ENCODE data around the gene PRR16. TPM values are rescaled to one million over a fixed set of nuclear protein-coding genes. Genes with fewer than 3 reads are reported as not detected.

Gene PRR16
- total RNA-seq, 2 experiments from 2014 or later = not detected

- H3K27me3 Mint-ChIP-seq (ENCODE audit: low read depth) = no peaks in the 10 kb centered on the region
- no peaks in the 10 kb centered on the region for H3K4me1 Mint-ChIP-seq (ENCODE audit: low read depth)
- CTCF ChIA-PET = no interaction called here
- H3K4me3 Mint-ChIP-seq = no peak overlapping the region
- peaks cover 6% of the 10 kb centered on the region for H3K9me3 Mint-ChIP-seq
- intact Hi-C loops (cut with micrococcal nuclease) = no loop called here
- DNase-seq = no peak
- no peak overlapping the region for H3K27ac Mint-ChIP-seq
- H3K36me3 Mint-ChIP-seq (ENCODE audit: low read depth) = no peaks in the 10 kb centered on the region
Observed at GRCh38 chr5:120610145-120610544, 146.0 kb downstream of the PRR16 start.

- DNase-seq = no peak
- Mint-ChIP-seq H3K4me3 (no peak overlapping the region), H3K27ac (no peak overlapping the region), H3K27me3 (ENCODE audit: low read depth) (no peaks in the 10 kb centered on the region), H3K4me1 (ENCODE audit: low read depth) (no peaks in the 10 kb centered on the region), H3K9me3 (peaks cover 4% of the 10 kb centered on the region), H3K36me3 (ENCODE audit: low read depth) (no peaks in the 10 kb centered on the region)
- CTCF ChIA-PET = no interaction called here
- intact Hi-C loops (cut with micrococcal nuclease) = no loop called here
Observed at GRCh38 chr5:120613729-120614128, 149.6 kb downstream of the PRR16 start.

GRCh38 chr5:120614531-120615180 is 150.6 kb downstream of the PRR16 start:
- no peaks in the 10 kb centered on the region for H3K36me3 Mint-ChIP-seq (ENCODE audit: low read depth)
- H3K9me3 Mint-ChIP-seq = peaks cover 4% of the 10 kb centered on the region
- CTCF ChIA-PET = no interaction called here
- no peaks in the 10 kb centered on the region for H3K4me1 Mint-ChIP-seq (ENCODE audit: low read depth)
- no peaks in the 10 kb centered on the region for H3K27me3 Mint-ChIP-seq (ENCODE audit: low read depth)
- intact Hi-C loops (cut with micrococcal nuclease) = no loop called here
- H3K4me3 Mint-ChIP-seq = no peak overlapping the region
- no peak for DNase-seq
- no peak overlapping the region for H3K27ac Mint-ChIP-seq

- CTCF ChIA-PET = no interaction called here
- no peaks in the 10 kb centered on the region for H3K27me3 Mint-ChIP-seq (ENCODE audit: low read depth)
- H3K27ac Mint-ChIP-seq = no peak overlapping the region
- DNase-seq = no peak
- intact Hi-C loops (cut with micrococcal nuclease) = no loop called here
- H3K36me3 Mint-ChIP-seq (ENCODE audit: low read depth) = no peaks in the 10 kb centered on the region
- no peak overlapping the region for H3K4me3 Mint-ChIP-seq
- no peaks in the 10 kb centered on the region for H3K4me1 Mint-ChIP-seq (ENCODE audit: low read depth)
- no peaks in the 10 kb centered on the region for H3K9me3 Mint-ChIP-seq
Observed at GRCh38 chr5:120615967-120616645, 152.0 kb downstream of the PRR16 start.

- Mint-ChIP-seq H3K36me3 (ENCODE audit: low read depth) (no peaks in the 10 kb centered on the region), H3K4me1 (ENCODE audit: low read depth) (no peaks in the 10 kb centered on the region), H3K27me3 (ENCODE audit: low read depth) (no peaks in the 10 kb centered on the region), H3K27ac (no peak overlapping the region), H3K4me3 (no peak overlapping the region), H3K9me3 (peaks cover 1% of the 10 kb centered on the region)
- no peak for DNase-seq
- intact Hi-C loops (cut with micrococcal nuclease) = no loop called here
- CTCF ChIA-PET = no interaction called here
Observed at GRCh38 chr5:120621339-120621738, 157.2 kb downstream of the PRR16 start.

GRCh38 chr5:120624021-120624563 is 160.0 kb downstream of the PRR16 start:
- Mint-ChIP-seq H3K27me3 (ENCODE audit: low read depth) (no peaks in the 10 kb centered on the region), H3K4me3 (no peak overlapping the region), H3K4me1 (ENCODE audit: low read depth) (no peaks in the 10 kb centered on the region), H3K36me3 (ENCODE audit: low read depth) (no peaks in the 10 kb centered on the region), H3K9me3 (peaks cover 1% of the 10 kb centered on the region), H3K27ac (no peak overlapping the region)
- CTCF ChIA-PET = no interaction called here
- intact Hi-C loops (cut with micrococcal nuclease) = no loop called here
- DNase-seq = no peak

- Mint-ChIP-seq H3K4me3 (no peak overlapping the region), H3K27me3 (ENCODE audit: low read depth) (no peaks in the 10 kb centered on the region), H3K9me3 (no peaks in the 10 kb centered on the region), H3K27ac (no peak overlapping the region), H3K36me3 (ENCODE audit: low read depth) (no peaks in the 10 kb centered on the region), H3K4me1 (ENCODE audit: low read depth) (no peaks in the 10 kb centered on the region)
- no peak for DNase-seq
- intact Hi-C loops (cut with micrococcal nuclease) = no loop called here
- CTCF ChIA-PET = no interaction called here
Observed at GRCh38 chr5:120628156-120628555, 164.1 kb downstream of the PRR16 start.

- CTCF ChIA-PET = no interaction called here
- Mint-ChIP-seq H3K9me3 (peaks cover 2% of the 10 kb centered on the region), H3K4me3 (no peak overlapping the region), H3K27me3 (ENCODE audit: low read depth) (no peaks in the 10 kb centered on the region), H3K36me3 (ENCODE audit: low read depth) (no peaks in the 10 kb centered on the region), H3K27ac (no peak overlapping the region), H3K4me1 (ENCODE audit: low read depth) (no peaks in the 10 kb centered on the region)
- no peak for DNase-seq
- intact Hi-C loops (cut with micrococcal nuclease) = no loop called here
Observed at GRCh38 chr5:120630550-120630949, 166.4 kb downstream of the PRR16 start.

GRCh38 chr5:120631611-120632010 is 167.5 kb downstream of the PRR16 start:
- no peaks in the 10 kb centered on the region for H3K27me3 Mint-ChIP-seq (ENCODE audit: low read depth)
- peaks cover 2% of the 10 kb centered on the region for H3K9me3 Mint-ChIP-seq
- CTCF ChIA-PET = interaction anchor here (0.6 kb wide), 1 partner anchor 434 kb away, joined by 4 read pairs; no protein-coding TSS in a partner anchor
- H3K27ac Mint-ChIP-seq = no peak overlapping the region
- no peaks in the 10 kb centered on the region for H3K4me1 Mint-ChIP-seq (ENCODE audit: low read depth)
- H3K36me3 Mint-ChIP-seq (ENCODE audit: low read depth) = no peaks in the 10 kb centered on the region
- no peak overlapping the region for H3K4me3 Mint-ChIP-seq
- no peak for DNase-seq
- intact Hi-C loops (cut with micrococcal nuclease) = no loop called here

GRCh38 chr5:120632430-120632829 is 168.3 kb downstream of the PRR16 start:
- peaks cover 3% of the 10 kb centered on the region for H3K9me3 Mint-ChIP-seq
- intact Hi-C loops (cut with micrococcal nuclease) = no loop called here
- H3K27ac Mint-ChIP-seq = no peak overlapping the region
- no peak overlapping the region for H3K4me3 Mint-ChIP-seq
- H3K36me3 Mint-ChIP-seq (ENCODE audit: low read depth) = no peaks in the 10 kb centered on the region
- no peak for DNase-seq
- H3K4me1 Mint-ChIP-seq (ENCODE audit: low read depth) = no peaks in the 10 kb centered on the region
- CTCF ChIA-PET = no interaction called here
- no peaks in the 10 kb centered on the region for H3K27me3 Mint-ChIP-seq (ENCODE audit: low read depth)

- no peaks in the 10 kb centered on the region for H3K27me3 Mint-ChIP-seq (ENCODE audit: low read depth)
- no peak overlapping the region for H3K4me3 Mint-ChIP-seq
- H3K9me3 Mint-ChIP-seq = peaks cover 5% of the 10 kb centered on the region
- no peaks in the 10 kb centered on the region for H3K4me1 Mint-ChIP-seq (ENCODE audit: low read depth)
- no peak overlapping the region for H3K27ac Mint-ChIP-seq
- intact Hi-C loops (cut with micrococcal nuclease) = no loop called here
- H3K36me3 Mint-ChIP-seq (ENCODE audit: low read depth) = no peaks in the 10 kb centered on the region
- no peak for DNase-seq
- CTCF ChIA-PET = no interaction called here
Observed at GRCh38 chr5:120638449-120638848, 174.3 kb downstream of the PRR16 start.

- Mint-ChIP-seq H3K36me3 (ENCODE audit: low read depth) (no peaks in the 10 kb centered on the region), H3K9me3 (peaks cover 4% of the 10 kb centered on the region), H3K4me1 (ENCODE audit: low read depth) (no peaks in the 10 kb centered on the region), H3K4me3 (no peak overlapping the region), H3K27ac (no peak overlapping the region), H3K27me3 (ENCODE audit: low read depth) (no peaks in the 10 kb centered on the region)
- intact Hi-C loops (cut with micrococcal nuclease) = no loop called here
- no peak for DNase-seq
- CTCF ChIA-PET = interaction anchor here (1.1 kb wide), 1 partner anchor 16 kb away, joined by 3 read pairs; no protein-coding TSS in a partner anchor
Observed at GRCh38 chr5:120640778-120641177, 176.7 kb downstream of the PRR16 start.

GRCh38 chr5:120644516-120644915 is 180.4 kb downstream of the PRR16 start:
- intact Hi-C loops (cut with micrococcal nuclease) = no loop called here
- Mint-ChIP-seq H3K27ac (no peak overlapping the region), H3K4me1 (ENCODE audit: low read depth) (no peaks in the 10 kb centered on the region), H3K27me3 (ENCODE audit: low read depth) (no peaks in the 10 kb centered on the region), H3K4me3 (no peak overlapping the region), H3K36me3 (ENCODE audit: low read depth) (no peaks in the 10 kb centered on the region), H3K9me3 (no peaks in the 10 kb centered on the region)
- CTCF ChIA-PET = no interaction called here
- no peak for DNase-seq

Data from activated naive CD4-positive, alpha-beta T cell treated with anti-CD3 and anti-CD28 coated beads for 36 hours (primary cell).